Parathyroid adenoma (tissue), 2 donors: ENCODE measurements around the gene SYPL1.

ENCODE experiments used
- H2AFZ ChIP-seq: fragments of 300-600 bp; sonication (generic); one replicate; pipeline ENCODE4 v1.7.0; 2017; ENCODE audit warnings: antibody characterized with exemption, mild to moderate bottlenecking
- H3K27ac ChIP-seq: fragments of 300-600 bp; sonication (generic); one replicate; pipeline ENCODE4 v1.7.0; 2017
- H3K27me3 ChIP-seq: fragments of 300-600 bp; sonication (generic); one replicate; pipeline ENCODE4 v1.7.0; 2017; ENCODE audit warnings: low read length; ENCODE audit not compliant: control insufficient read depth, insufficient read depth
- H3K36me3 ChIP-seq: fragments of 300-600 bp; sonication (generic); one replicate; pipeline ENCODE4 v1.7.0; 2017; ENCODE audit warnings: low read length; ENCODE audit not compliant: control insufficient read depth, insufficient read depth
- H3K4me1 ChIP-seq: fragments of 300-600 bp; sonication (generic); one replicate; pipeline ENCODE4 v1.7.0; 2017; ENCODE audit warnings: control low read depth
- H3K4me2 ChIP-seq: fragments of 300-600 bp; sonication (generic); one replicate; pipeline ENCODE4 v1.7.0; 2017; ENCODE audit warnings: low read length
- H3K4me3 ChIP-seq: fragments of 300-600 bp; sonication (generic); one replicate; pipeline ENCODE4 v1.7.0; 2017; ENCODE audit warnings: low read depth, low read length
- H3K79me2 ChIP-seq: fragments of 300-600 bp; sonication (generic); one replicate; pipeline ENCODE4 v1.7.0; 2017; ENCODE audit warnings: control low read depth
- H3K9ac ChIP-seq: fragments of 300-600 bp; sonication (generic); one replicate; pipeline ENCODE4 v1.7.0; 2017; ENCODE audit warnings: mild to moderate bottlenecking
- H3K9me3 ChIP-seq: fragments of 300-600 bp; sonication (generic); one replicate; pipeline ENCODE4 v1.7.0; 2017; ENCODE audit warnings: low read length; ENCODE audit not compliant: control insufficient read depth
- TF ChIP-seq, protein P1 (sequence below): fragments of 300-600 bp; sonication (generic); IDR thresholded peaks from one replicate; pipeline ENCODE4 v1.7.0; 2017; ENCODE audit warnings: antibody characterized with exemption, mild to moderate bottlenecking
- donor health status: primary hyperparathyroidism.

SYPL1 gene

DNA sequence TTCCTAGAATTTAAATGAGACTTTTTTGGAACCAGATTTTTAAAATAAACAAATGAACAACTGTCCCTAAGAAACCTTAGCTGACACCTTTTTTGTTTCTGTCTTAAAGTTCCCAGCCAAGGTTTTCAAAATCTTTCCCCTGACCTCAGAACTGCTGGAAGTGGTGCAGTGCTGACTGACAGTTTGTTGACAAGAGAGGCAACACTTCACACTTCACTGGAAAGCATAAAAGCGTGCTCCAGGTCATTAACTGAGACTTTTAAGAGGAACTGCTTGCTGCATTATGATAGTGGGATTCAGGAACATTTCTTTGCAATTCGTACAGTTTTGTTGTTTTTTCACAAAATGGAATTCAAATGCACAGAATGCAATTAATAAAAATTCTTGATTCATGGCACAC, 36.2 kb downstream of the SYPL1 start:
- Histone ChIP-seq H3K9ac (no peak overlapping the region), H3K4me3 (no peak overlapping the region), H2AFZ (peak overlapping the region; percentile 3), H3K79me2 (no peaks in the 10 kb centered on the region), H3K27ac (peak overlapping the region; percentile 37), H3K27me3 (no peaks in the 10 kb centered on the region), H3K4me2 (peak overlapping the region; percentile 39), H3K4me1 (peaks cover 57% of the 10 kb centered on the region), H3K9me3 (no peaks in the 10 kb centered on the region), H3K36me3 (no peaks in the 10 kb centered on the region)
- TF ChIP-seq, protein P1, sequence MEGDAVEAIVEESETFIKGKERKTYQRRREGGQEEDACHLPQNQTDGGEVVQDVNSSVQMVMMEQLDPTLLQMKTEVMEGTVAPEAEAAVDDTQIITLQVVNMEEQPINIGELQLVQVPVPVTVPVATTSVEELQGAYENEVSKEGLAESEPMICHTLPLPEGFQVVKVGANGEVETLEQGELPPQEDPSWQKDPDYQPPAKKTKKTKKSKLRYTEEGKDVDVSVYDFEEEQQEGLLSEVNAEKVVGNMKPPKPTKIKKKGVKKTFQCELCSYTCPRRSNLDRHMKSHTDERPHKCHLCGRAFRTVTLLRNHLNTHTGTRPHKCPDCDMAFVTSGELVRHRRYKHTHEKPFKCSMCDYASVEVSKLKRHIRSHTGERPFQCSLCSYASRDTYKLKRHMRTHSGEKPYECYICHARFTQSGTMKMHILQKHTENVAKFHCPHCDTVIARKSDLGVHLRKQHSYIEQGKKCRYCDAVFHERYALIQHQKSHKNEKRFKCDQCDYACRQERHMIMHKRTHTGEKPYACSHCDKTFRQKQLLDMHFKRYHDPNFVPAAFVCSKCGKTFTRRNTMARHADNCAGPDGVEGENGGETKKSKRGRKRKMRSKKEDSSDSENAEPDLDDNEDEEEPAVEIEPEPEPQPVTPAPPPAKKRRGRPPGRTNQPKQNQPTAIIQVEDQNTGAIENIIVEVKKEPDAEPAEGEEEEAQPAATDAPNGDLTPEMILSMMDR = no peak

DNA sequence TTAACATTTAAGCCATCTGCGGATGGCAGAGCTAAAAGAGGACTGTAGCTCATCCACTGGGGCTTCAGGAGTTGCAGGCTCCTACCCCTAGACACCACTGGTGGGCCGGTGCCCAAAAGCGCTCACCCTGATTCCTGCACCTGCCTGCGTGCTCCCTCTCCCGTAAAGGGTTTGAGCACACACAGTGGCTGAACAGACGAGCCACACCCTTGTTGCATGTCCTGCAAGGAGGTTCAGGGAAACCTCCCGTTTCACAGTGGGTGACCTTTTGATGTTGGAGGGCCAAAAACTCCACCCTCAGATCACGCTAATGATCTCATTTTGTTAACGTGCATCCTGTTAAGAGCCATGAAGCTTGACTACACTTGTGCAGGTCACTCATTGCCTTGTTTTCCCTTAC, 37.9 kb downstream of the SYPL1 start:
- H3K27me3 ChIP-seq = no peaks in the 10 kb centered on the region
- H3K79me2 ChIP-seq = no peaks in the 10 kb centered on the region
- H3K36me3 ChIP-seq = no peaks in the 10 kb centered on the region
- H3K4me2 ChIP-seq = peak overlapping the region; percentile 1
- H3K9me3 ChIP-seq = no peaks in the 10 kb centered on the region
- no peak overlapping the region for H3K27ac ChIP-seq
- TF ChIP-seq, protein P1 = no peak
- H3K4me3 ChIP-seq = no peak overlapping the region
- H2AFZ ChIP-seq = no peak overlapping the region
- peaks cover 70% of the 10 kb centered on the region for H3K4me1 ChIP-seq
- no peak overlapping the region for H3K9ac ChIP-seq

DNA sequence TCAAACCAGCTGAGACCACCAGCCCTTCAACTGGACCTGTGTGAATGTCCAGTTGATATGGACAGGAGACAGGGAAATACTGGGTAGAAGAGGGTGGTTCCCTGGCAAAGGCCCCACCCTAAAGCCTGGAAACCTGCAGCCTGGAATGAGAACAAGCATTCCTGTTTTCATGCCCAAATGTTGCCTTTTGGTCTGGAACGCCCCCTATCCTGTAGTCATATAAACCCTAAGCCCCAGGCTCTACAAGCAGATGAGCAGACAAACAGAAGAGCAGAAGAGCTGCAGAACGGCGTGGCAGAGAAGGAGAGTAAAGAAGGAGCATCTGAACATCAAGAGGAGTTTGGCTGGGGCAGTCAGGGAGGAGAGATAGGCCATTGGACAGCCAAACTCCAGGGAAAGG, 38.4 kb downstream of the SYPL1 start:
- TF ChIP-seq, protein P1 = no peak
- Histone ChIP-seq H3K27me3 (no peaks in the 10 kb centered on the region), H3K4me3 (no peak overlapping the region), H3K36me3 (no peaks in the 10 kb centered on the region), H3K4me1 (peaks cover 76% of the 10 kb centered on the region), H3K27ac (no peak overlapping the region), H3K9me3 (no peaks in the 10 kb centered on the region), H2AFZ (no peak overlapping the region), H3K4me2 (no peak overlapping the region), H3K9ac (no peak overlapping the region), H3K79me2 (no peaks in the 10 kb centered on the region)

DNA sequence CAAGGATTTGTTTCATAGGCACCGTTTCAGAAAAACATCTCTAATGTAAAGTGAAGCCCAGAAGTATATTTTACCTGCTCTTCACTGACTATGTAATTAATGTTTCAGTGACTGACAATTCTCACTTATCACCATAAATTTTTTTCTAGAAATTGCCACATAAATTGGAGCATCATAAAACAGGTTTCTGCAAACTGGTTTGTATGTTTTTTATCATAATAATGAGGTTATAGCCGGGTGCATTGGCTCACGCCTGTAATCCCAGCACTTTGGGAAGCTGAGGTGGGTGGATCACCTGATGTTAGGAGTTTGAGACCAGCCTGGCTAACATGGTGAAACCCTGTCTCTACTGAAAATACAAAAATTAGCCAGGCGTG, 39.4 kb downstream of the SYPL1 start:
- H3K27ac ChIP-seq = peak overlapping the region; percentile 85
- peak overlapping the region; percentile 80 for H2AFZ ChIP-seq
- H3K9me3 ChIP-seq = no peaks in the 10 kb centered on the region
- H3K79me2 ChIP-seq = no peaks in the 10 kb centered on the region
- peak overlapping the region; percentile 54 for H3K4me2 ChIP-seq
- peaks cover 76% of the 10 kb centered on the region for H3K4me1 ChIP-seq
- H3K27me3 ChIP-seq = no peaks in the 10 kb centered on the region
- TF ChIP-seq, protein P1 = no peak
- H3K36me3 ChIP-seq = no peaks in the 10 kb centered on the region
- H3K4me3 ChIP-seq = peak overlapping the region; percentile 23
- no peak overlapping the region for H3K9ac ChIP-seq

DNA sequence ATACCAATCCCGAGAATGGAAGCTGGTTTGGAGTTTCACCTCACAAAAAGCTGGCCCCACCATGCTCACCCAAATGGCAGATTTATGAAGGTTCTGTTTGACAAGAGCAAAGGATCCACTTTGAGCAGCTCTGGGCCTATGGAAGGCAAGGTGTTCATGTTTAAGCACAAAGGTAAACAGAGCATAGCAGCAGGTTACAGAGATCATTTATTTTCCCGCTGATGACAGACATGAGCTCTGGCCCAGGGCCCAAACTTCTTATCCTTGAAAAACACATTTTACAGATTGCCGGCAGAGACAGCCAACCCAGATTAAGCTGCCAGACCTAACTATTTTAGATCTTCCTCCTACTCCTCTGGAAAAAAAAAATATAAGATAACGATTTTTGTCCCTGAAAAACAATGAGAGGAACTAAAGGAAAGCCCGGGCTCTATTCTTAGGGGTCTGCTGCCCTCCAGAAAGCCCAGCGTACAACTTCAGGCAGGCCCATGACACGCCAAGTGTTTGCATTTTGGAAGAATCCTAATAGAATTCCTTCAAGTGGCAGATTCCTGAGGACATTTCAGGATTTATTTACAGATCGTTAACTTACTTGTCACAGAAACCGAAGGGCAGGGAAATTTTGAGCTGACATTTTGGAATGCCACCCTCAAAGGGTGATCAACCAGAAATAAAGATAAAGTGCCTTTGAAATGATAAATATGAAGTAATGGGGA, 40.0 kb downstream of the SYPL1 start:
- TF ChIP-seq, protein P1 = no peak
- peak overlapping the region; percentile 80 for H2AFZ ChIP-seq
- peak overlapping the region; percentile 85 for H3K27ac ChIP-seq
- H3K9ac ChIP-seq = no peak overlapping the region
- peak overlapping the region; percentile 23 for H3K4me3 ChIP-seq
- H3K27me3 ChIP-seq = no peaks in the 10 kb centered on the region
- H3K4me1 ChIP-seq = peaks cover 73% of the 10 kb centered on the region
- H3K4me2 ChIP-seq = peak overlapping the region; percentile 54
- no peaks in the 10 kb centered on the region for H3K36me3 ChIP-seq
- H3K79me2 ChIP-seq = no peaks in the 10 kb centered on the region
- no peaks in the 10 kb centered on the region for H3K9me3 ChIP-seq
